ENCODE data around the gene USF2. TPM values are rescaled to one million over a fixed set of nuclear protein-coding genes. Genes with fewer than 3 reads are reported as not detected.

Gene USF2
- total and polyA plus RNA-seq, 2 experiments from 2014 or later: 30.2 to 55.6 TPM

DNA sequence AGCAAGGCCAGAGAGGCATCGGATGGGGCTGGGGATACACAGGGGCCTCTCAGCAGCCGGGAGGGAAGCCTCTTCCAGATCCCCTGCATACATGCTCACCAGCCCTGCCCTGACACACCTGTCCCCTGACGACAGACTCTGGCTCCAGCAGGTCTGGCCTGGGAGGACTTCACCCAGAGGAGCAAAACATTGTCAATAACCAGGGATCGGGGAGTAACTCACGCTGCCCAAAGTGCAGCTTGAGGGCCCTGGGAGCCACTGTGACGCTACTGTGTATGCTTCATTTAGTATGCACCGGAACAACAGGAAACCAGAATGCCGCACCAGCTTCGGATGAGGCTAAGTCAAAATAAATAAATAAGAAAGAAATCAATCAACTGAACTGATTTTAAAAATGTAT is 47.8 kb downstream of the USF2 start:
- Histone ChIP-seq H3K27ac (peak overlapping the region; percentile 48), H2AFZ (no peak overlapping the region), H3K9me3 (ENCODE audit: low read depth) (no peaks in the 10 kb centered on the region), H3K79me2 (no peaks in the 10 kb centered on the region), H3K27me3 (no peaks in the 10 kb centered on the region), H4K20me1 (ENCODE audit: insufficient read depth, poor library complexity, severe bottlenecking) (no peaks in the 10 kb centered on the region), H3K4me3 (no peak overlapping the region), H3K4me2 (no peak overlapping the region), H3K9me2 (replicated peaks; ENCODE audit: insufficient read depth) (no peaks in the 10 kb centered on the region), H3K4me1 (ENCODE audit: insufficient read depth) (peaks cover 11% of the 10 kb centered on the region), H3K36me3 (replicated peaks; ENCODE audit: insufficient read depth, low read depth) (no peaks in the 10 kb centered on the region)
- TF ChIP-seq, protein P1, sequence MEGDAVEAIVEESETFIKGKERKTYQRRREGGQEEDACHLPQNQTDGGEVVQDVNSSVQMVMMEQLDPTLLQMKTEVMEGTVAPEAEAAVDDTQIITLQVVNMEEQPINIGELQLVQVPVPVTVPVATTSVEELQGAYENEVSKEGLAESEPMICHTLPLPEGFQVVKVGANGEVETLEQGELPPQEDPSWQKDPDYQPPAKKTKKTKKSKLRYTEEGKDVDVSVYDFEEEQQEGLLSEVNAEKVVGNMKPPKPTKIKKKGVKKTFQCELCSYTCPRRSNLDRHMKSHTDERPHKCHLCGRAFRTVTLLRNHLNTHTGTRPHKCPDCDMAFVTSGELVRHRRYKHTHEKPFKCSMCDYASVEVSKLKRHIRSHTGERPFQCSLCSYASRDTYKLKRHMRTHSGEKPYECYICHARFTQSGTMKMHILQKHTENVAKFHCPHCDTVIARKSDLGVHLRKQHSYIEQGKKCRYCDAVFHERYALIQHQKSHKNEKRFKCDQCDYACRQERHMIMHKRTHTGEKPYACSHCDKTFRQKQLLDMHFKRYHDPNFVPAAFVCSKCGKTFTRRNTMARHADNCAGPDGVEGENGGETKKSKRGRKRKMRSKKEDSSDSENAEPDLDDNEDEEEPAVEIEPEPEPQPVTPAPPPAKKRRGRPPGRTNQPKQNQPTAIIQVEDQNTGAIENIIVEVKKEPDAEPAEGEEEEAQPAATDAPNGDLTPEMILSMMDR (IDR thresholded peaks at IDR 0.05; ENCODE audit: poor library complexity): no peak
- no peak for TF ChIP-seq EZH2phosphoT487 (IDR thresholded peaks at IDR 0.05; ENCODE audit: low read depth, severe bottlenecking, unreplicated experiment)
- TF ChIP-seq EZH2 (IDR thresholded peaks at IDR 0.05; ENCODE audit: borderline replicate concordance): no peak
- DNase-seq (ENCODE audit: low spot score): peak; percentile 67
- 63% methylated on average over 9 of the region's 9 CpGs for WGBS (ENCODE audit: low lambda C conversion rate, missing lambda C conversion rate)

DNA sequence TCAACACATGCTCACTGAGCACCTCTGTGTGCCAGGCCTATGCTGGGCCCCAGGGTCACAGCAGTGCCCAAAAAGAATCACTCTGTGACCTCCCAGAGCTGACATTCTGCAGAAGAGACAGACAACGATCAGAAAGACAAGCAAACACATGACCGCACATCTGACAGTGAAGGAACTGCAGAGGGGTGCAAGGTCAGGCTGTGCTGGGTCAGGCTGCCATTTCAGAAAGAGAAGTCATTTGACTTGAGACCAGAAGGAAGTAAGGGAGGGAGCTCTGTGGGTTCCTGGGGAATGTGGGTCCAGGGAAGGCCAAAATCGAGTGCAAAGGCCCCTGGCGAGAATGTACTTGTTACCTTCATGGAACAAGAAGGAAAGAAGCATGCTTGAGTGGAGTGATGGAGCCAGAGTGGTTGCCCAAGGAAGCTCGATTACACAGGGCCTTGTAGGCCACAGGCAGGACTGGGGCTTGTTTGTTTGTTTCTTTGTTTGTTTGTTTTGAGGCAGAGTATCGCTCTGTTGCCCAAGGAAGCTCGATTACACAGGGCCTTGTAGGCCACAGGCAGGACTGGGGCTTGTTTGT is 48.8 kb downstream of the USF2 start:
- TF ChIP-seq, protein P1 (IDR thresholded peaks at IDR 0.05; ENCODE audit: poor library complexity): no peak
- TF ChIP-seq EZH2phosphoT487 (IDR thresholded peaks at IDR 0.05; ENCODE audit: low read depth, severe bottlenecking, unreplicated experiment) (no peak), EZH2 (IDR thresholded peaks at IDR 0.05; ENCODE audit: borderline replicate concordance) (no peak)
- Histone ChIP-seq H2AFZ (no peak overlapping the region), H3K4me3 (no peak overlapping the region), H3K9me2 (replicated peaks; ENCODE audit: insufficient read depth) (no peaks in the 10 kb centered on the region), H4K20me1 (ENCODE audit: insufficient read depth, poor library complexity, severe bottlenecking) (no peaks in the 10 kb centered on the region), H3K4me2 (no peak overlapping the region), H3K4me1 (ENCODE audit: insufficient read depth) (peaks cover 6% of the 10 kb centered on the region), H3K9me3 (ENCODE audit: low read depth) (no peaks in the 10 kb centered on the region), H3K79me2 (no peaks in the 10 kb centered on the region), H3K36me3 (replicated peaks; ENCODE audit: insufficient read depth, low read depth) (no peaks in the 10 kb centered on the region), H3K27ac (peak overlapping the region; percentile 48), H3K27me3 (no peaks in the 10 kb centered on the region)
- WGBS (ENCODE audit: low lambda C conversion rate, missing lambda C conversion rate): 86% methylated on average over 7 of the region's 7 CpGs
- no peak for DNase-seq (ENCODE audit: low spot score)

DNA sequence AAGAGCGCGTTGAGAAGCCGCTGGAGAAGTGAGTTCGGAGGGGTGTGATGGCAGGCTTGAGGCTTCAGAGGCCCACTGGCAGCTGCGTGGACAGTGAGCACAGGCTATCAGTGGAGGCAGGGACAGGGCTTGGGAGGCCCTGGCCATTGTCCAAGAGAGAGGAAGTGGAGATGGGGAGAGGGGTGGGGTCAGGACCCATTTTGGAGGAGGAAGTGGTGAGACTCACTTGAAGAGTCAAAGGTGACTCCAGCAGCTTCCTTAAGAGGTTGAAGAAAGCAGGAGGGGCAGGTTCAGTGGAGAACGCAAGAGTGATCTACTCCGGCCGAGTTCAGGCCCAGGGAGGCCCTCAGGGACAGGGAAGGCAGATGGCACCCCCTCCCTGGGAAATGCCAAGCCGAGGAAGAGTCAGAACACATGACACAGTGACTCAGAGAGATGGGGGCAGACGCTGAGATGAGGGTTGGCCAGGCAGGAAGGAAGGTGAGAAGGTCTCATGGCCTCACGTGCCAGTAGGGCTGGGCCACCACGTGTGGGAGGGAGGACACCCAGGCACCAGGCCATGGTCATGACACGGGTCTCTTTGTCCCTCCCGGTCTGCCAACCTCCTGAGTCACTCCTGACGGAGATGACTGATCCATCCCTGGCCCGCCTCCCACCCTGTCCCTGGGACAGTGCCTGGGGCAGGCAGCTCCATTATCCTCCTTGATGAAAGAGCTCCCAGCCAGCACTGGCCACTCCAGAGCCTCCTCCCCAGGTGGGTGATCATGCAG is 50.1 kb downstream of the USF2 start:
- WGBS (ENCODE audit: low lambda C conversion rate, missing lambda C conversion rate): 73% methylated on average over 16 of the region's 16 CpGs
- Histone ChIP-seq H3K4me2 (no peak overlapping the region), H3K79me2 (no peaks in the 10 kb centered on the region), H3K27ac (no peak overlapping the region), H3K27me3 (no peaks in the 10 kb centered on the region), H3K4me3 (no peak overlapping the region), H3K9me3 (ENCODE audit: low read depth) (no peaks in the 10 kb centered on the region), H3K9me2 (replicated peaks; ENCODE audit: insufficient read depth) (no peaks in the 10 kb centered on the region), H2AFZ (no peak overlapping the region), H3K36me3 (replicated peaks; ENCODE audit: insufficient read depth, low read depth) (no peaks in the 10 kb centered on the region), H3K4me1 (ENCODE audit: insufficient read depth) (peaks cover 6% of the 10 kb centered on the region), H4K20me1 (ENCODE audit: insufficient read depth, poor library complexity, severe bottlenecking) (no peaks in the 10 kb centered on the region)
- no peak for DNase-seq (ENCODE audit: low spot score)
- TF ChIP-seq EZH2phosphoT487 (IDR thresholded peaks at IDR 0.05; ENCODE audit: low read depth, severe bottlenecking, unreplicated experiment) (no peak), EZH2 (IDR thresholded peaks at IDR 0.05; ENCODE audit: borderline replicate concordance) (no peak)
- TF ChIP-seq, protein P1 (IDR thresholded peaks at IDR 0.05; ENCODE audit: poor library complexity): no peak

All from hepatocyte (in vitro differentiated cells).